IgD-negative memory B cell (primary cell): ENCODE results near the gene CCL27. TPM values are rescaled to one million over a fixed set of nuclear protein-coding genes. Genes with fewer than 3 reads are reported as not detected.

Source experiments
- H3K27ac Mint-ChIP-seq, 3 donors: one replicate each; pipeline ENCODE4 v1.8.0; 2020 to 2022; ENCODE audit warnings: mild to moderate bottlenecking in 3 of 3, mixed read lengths in 3 of 3, moderate library complexity in 1 of 3
- H3K27me3 Mint-ChIP-seq: one replicate; pipeline ENCODE4 v1.8.0; 2021; ENCODE audit warnings: mixed read lengths
- H3K36me3 Mint-ChIP-seq: one replicate; pipeline ENCODE4 v1.8.0; 2020; ENCODE audit warnings: mild to moderate bottlenecking, mixed read lengths
- H3K4me1 Mint-ChIP-seq, 3 donors: one replicate each; pipeline ENCODE4 v1.8.0; 2020 to 2022; ENCODE audit warnings: mixed read lengths in 3 of 3, mild to moderate bottlenecking in 1 of 3
- H3K4me3 Mint-ChIP-seq, 4 donors: one replicate each; pipeline ENCODE4 v1.8.0; 2020 to 2022; ENCODE audit warnings: mild to moderate bottlenecking in 4 of 4, mixed read lengths in 4 of 4, moderate library complexity in 3 of 4
- H3K9me3 Mint-ChIP-seq, 3 donors: one replicate each; pipeline ENCODE4 v1.8.0; 2020 to 2021; ENCODE audit warnings: mixed read lengths in 3 of 3, mild to moderate bottlenecking in 1 of 3
- polyA plus RNA-seq: library from polyadenylated mRNA; unstranded; fragments of 300-500 nt; fragmentation: Illumina TruSeq; gene quantifications from one replicate; pipeline ENCODE4 v1.2.3, GENCODE V29; 2021

CCL27 gene, protein sequence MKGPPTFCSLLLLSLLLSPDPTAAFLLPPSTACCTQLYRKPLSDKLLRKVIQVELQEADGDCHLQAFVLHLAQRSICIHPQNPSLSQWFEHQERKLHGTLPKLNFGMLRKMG
- not detected for polyA plus RNA-seq

DNA sequence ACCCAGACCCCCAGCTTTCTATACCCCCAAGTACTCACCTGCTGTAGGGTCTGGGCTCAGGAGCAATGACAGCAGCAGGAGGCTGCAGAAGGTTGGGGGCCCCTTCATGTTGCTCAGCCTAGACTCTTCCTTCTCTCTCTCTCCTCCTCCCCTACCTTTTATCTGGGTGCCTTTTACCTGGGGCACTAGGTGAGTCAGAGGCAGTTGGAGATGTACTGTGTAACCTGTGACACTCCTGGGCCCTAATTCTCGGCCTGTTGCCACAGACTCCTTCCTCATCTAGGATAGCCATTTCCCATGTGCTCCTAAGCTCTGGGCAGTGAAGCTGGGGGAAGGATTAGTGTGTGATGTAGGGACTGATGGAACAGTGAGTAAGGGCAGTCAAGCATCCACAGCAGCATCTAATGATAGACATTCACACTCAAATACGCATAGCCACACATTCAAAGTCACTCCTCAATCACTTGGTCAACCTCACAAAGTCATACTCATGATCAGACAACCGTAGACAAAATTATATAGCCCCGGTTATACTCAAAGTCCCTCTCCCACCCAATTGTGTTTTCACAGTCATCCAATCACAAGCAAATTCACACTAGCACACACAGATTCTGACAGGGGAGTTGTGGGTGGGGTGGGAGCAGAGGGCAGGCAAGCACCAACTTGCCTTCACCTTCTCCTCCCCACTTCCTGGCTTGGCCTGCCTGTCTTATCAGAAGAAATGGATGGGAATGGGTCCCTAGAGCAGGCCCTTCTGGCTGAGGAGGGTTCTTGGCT is at the start of gene CCL27:
Gene CCL27 (minus strand): TSS at position 132 of the 777 bp plus-strand sequence. CDS start 24 bp downstream, at position 108.
- Mint-ChIP-seq H3K27me3 (no peaks in the 10 kb centered on the region), H3K27ac (no peak within 1 kb of the TSS), H3K4me3 (peak within 1 kb of the TSS in 2 of 4 donors; percentile 12 to 72), H3K9me3 (no peaks in the 10 kb centered on the region), H3K4me1 (peaks cover 10 to 18% (median 16%) of the 10 kb centered on the region in 3 donors), H3K36me3 (peaks cover 1% of the 10 kb centered on the region)

GRCh38 chr9:34712140-34712539 is 49.7 kb upstream of the CCL27 start:
- Mint-ChIP-seq H3K4me3 (no peak overlapping the region), H3K27ac (no peak overlapping the region), H3K9me3 (peaks cover 0 to 5% (median 0%) of the 10 kb centered on the region in 3 donors)

DNA sequence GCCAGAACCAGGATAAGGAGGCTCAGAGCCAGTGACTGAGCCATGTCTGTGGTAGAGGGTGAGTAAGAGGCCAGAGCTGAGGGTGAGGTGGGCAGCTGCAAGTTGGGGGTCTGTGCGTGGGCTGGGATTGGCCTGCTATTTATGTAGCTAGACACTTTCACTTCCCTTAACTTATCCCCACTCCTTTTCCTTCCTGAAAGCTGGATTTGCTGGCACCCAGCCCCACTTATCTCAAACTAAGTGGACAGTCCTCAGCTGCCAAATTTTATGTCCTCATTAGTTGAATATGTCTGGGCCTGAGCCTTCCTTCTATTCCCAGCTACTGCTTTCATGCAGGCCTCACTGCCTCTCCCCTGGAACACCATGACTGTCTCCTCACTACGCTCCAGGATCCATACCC is 47.6 kb upstream of the CCL27 start, which contains the start of gene CCL21:
Gene CCL21 (minus strand): TSS at position 114 of the 400 bp plus-strand sequence. CDS start 70 bp downstream, at position 44.
- peaks cover 5% of the 10 kb centered on the region for H3K27me3 Mint-ChIP-seq
- no peaks in the 10 kb centered on the region for H3K4me1 Mint-ChIP-seq

More at GRCh38 chr9:34712140-34712539, 49.7 kb upstream of the CCL27 start:
- Mint-ChIP-seq H3K4me1 (no peaks in the 10 kb centered on the region), H3K27me3 (peaks cover 6% of the 10 kb centered on the region), H3K36me3 (peaks cover 5% of the 10 kb centered on the region)

GRCh38 chr9:34709196-34709978 is 46.9 kb upstream of the CCL27 start:
- Mint-ChIP-seq H3K27me3 (peaks cover 5% of the 10 kb centered on the region), H3K27ac (no peak overlapping the region), H3K4me3 (no peak overlapping the region), H3K4me1 (no peaks in the 10 kb centered on the region), H3K36me3 (peaks cover 5% of the 10 kb centered on the region), H3K9me3 (peaks cover 0 to 5% (median 0%) of the 10 kb centered on the region in 3 donors)

More for the DNA sequence above, 47.6 kb upstream of the CCL27 start, which contains the start of gene CCL21:
- H3K27ac Mint-ChIP-seq, result no peak within 1 kb of the TSS
- H3K4me3 Mint-ChIP-seq, result no peak within 1 kb of the TSS
- peaks cover 5% of the 10 kb centered on the region for H3K36me3 Mint-ChIP-seq
- H3K9me3 Mint-ChIP-seq, result peaks cover 0 to 5% (median 0%) of the 10 kb centered on the region in 3 donors

DNA sequence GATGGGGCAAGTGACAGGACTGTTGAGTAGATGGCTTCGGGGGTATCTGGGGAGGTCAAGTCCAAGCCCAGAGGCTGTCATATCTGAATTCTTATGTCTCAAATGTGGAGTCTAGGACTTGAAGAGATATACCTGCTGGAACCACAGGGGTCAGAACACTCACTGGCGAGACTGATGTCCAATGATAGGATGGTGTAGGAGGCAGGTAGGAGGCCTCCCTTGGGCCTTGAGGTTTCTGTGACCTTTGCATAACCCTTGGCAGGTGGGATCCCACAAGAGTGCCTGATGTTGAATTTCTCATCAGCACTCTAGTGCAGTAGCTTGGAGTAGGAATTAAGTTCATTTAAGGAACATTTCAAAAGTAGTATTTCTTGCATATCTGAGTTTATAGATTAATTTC is 44.7 kb upstream of the CCL27 start:
- peak overlapping the region in 1 of 3 donors; percentile 17 for H3K27ac Mint-ChIP-seq
- peaks cover 0 to 3% (median under 1%) of the 10 kb centered on the region in 3 donors for H3K4me1 Mint-ChIP-seq
- H3K27me3 Mint-ChIP-seq, result no peaks in the 10 kb centered on the region
- H3K9me3 Mint-ChIP-seq, result peaks cover 0 to 5% (median 0%) of the 10 kb centered on the region in 3 donors
- H3K4me3 Mint-ChIP-seq, result no peak overlapping the region
- H3K36me3 Mint-ChIP-seq, result peaks cover 1% of the 10 kb centered on the region

- Mint-ChIP-seq H3K4me3 (peak overlapping the region; percentile 50 to 80 (median 67)), H3K27me3 (peaks cover 5% of the 10 kb centered on the region), H3K9me3 (no peaks in the 10 kb centered on the region), H3K27ac (peak overlapping the region in 1 of 3 donors; percentile 81), H3K4me1 (peaks cover 0 to 12% (median 10%) of the 10 kb centered on the region in 3 donors), H3K36me3 (no peaks in the 10 kb centered on the region)
Observed at GRCh38 chr9:34701769-34702736, 39.6 kb upstream of the CCL27 start.

GRCh38 chr9:34701023-34701768 is 38.7 kb upstream of the CCL27 start:
- Mint-ChIP-seq H3K36me3 (no peaks in the 10 kb centered on the region), H3K9me3 (no peaks in the 10 kb centered on the region), H3K4me3 (peak overlapping the region; percentile 43 to 77 (median 66)), H3K27me3 (peaks cover 6% of the 10 kb centered on the region), H3K27ac (no peak overlapping the region), H3K4me1 (peaks cover 0 to 12% (median 10%) of the 10 kb centered on the region in 3 donors)

DNA sequence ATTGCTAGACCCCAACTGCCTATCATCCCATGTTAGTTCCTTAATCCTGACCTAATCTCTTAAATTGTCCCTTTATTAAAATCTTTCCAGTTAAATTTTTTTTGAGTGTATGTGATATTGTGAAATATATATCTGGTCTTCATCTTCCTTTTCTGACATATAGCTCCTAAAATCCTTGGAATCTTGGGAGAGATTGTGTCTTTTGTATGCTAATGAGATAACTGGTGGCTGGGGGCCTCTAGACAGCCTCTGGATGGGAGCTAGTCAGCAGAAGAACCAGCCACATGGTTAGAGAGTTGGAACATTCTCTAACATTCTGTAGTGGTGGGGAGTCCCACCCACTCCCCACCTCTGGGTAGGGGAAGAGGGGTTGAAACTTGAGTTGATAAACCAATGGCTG is 32.4 kb upstream of the CCL27 start:
- no peak overlapping the region for H3K4me3 Mint-ChIP-seq
- peaks cover 6% of the 10 kb centered on the region for H3K27me3 Mint-ChIP-seq
- no peaks in the 10 kb centered on the region for H3K4me1 Mint-ChIP-seq
- no peaks in the 10 kb centered on the region for H3K36me3 Mint-ChIP-seq
- H3K9me3 Mint-ChIP-seq, result no peaks in the 10 kb centered on the region
- no peak overlapping the region for H3K27ac Mint-ChIP-seq

GRCh38 chr9:34693560-34693959 is 31.1 kb upstream of the CCL27 start:
- H3K9me3 Mint-ChIP-seq, result no peaks in the 10 kb centered on the region
- H3K27me3 Mint-ChIP-seq, result peaks cover 9% of the 10 kb centered on the region
- H3K4me1 Mint-ChIP-seq, result no peaks in the 10 kb centered on the region
- no peak overlapping the region for H3K27ac Mint-ChIP-seq
- H3K36me3 Mint-ChIP-seq, result no peaks in the 10 kb centered on the region
- H3K4me3 Mint-ChIP-seq, result no peak overlapping the region

DNA sequence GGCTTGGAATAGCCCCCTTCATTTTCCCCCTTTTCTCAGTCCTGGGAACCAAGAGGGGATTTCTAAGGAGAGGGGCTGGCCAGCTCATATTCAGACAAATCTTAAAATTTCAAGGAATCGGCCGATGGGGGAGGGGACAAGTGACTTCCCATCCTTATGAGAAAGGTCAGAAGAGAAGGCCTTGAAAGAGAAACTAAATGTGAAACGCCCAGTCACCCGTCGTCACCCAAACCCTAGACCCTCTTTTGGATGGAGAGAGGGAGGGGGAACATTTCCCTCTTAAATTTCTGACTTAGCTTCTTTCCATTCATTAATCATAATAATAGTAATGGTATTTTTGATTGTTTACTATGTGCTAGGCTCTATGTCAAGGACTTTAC is 29.5 kb upstream of the CCL27 start:
- H3K9me3 Mint-ChIP-seq, result no peaks in the 10 kb centered on the region
- H3K36me3 Mint-ChIP-seq, result no peaks in the 10 kb centered on the region
- H3K27ac Mint-ChIP-seq, result no peak overlapping the region
- H3K27me3 Mint-ChIP-seq, result peaks cover 11% of the 10 kb centered on the region
- no peak overlapping the region for H3K4me3 Mint-ChIP-seq
- H3K4me1 Mint-ChIP-seq, result peaks cover 0 to 3% (median 0%) of the 10 kb centered on the region in 3 donors

DNA sequence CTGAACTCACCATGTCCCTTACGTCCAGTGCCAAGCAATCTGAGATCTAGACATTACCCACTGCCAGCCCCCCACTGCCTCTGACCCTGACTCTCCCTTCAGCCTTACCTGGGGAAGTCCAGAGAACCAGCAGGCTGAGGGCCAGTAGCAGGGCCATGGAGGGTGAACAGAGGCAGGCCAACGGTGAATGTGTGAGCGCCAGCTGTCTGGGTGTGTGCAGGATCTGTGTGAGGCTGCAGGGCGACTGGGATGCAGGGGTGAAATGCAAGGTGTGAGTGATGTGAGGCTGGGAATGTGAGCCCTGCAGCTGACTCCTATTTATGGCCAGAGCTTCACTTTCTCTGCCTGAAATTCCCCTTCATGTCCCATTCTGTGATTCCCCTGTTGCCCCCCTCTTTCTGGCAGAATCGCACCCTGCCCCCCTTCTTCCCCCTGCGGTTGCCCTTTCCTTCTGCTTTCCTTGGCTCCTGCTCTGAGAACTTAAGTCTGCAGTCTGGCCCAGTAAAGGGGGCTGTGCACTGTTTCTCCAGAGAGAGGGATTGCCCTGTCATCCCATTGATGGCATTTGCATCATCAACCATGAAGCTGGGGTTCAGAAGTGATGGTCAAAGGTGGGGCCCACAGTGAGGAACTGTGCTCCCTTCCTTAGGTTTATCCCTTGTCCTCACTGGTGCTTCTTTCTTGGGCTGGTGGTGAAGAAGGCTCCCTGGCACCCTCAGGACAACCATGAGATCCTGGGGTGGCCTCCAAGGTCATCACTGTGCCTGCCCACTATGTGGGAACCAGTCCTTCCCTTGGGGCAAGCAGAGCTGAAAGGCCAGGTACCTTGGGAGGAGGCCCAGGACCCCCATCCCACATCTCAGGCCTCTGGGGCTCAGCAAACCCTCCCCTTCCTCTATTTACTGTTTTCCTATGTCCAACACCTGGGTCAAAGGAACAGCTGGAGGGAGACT is 28.8 kb upstream of the CCL27 start, which contains the start of gene CCL19:
Gene CCL19 (minus strand): TSS at position 294 of the 953 bp plus-strand sequence. CDS start 137 bp downstream, at position 157.
- Mint-ChIP-seq H3K36me3 (no peaks in the 10 kb centered on the region), H3K4me3 (no peak within 1 kb of the TSS), H3K9me3 (no peaks in the 10 kb centered on the region), H3K27ac (no peak within 1 kb of the TSS), H3K27me3 (peaks cover 9% of the 10 kb centered on the region), H3K4me1 (peaks cover 3 to 6% (median 4%) of the 10 kb centered on the region in 3 donors)

DNA sequence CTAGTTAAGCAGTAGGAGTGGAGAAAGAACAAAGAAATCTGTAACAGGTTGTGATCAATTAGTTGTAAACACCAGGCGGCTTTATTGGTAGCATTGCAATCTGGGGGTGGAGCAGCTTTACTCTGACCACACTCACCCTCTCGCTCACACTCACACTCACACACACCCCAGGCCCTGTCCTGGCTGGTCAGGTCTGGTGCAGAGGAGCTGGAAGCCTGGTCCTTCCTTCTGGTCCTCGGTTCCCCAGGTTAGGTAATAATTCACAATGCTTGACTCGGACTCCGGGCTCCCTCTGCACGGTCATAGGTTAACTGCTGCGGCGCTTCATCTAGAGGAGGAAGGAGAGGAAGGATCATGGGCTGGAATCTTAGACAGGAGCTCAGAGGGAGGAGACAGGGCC is 27.1 kb upstream of the CCL27 start:
- H3K27ac Mint-ChIP-seq, result no peak overlapping the region
- no peak overlapping the region for H3K4me3 Mint-ChIP-seq
- peaks cover 6% of the 10 kb centered on the region for H3K27me3 Mint-ChIP-seq
- peaks cover 3 to 6% (median 4%) of the 10 kb centered on the region in 3 donors for H3K4me1 Mint-ChIP-seq
- H3K9me3 Mint-ChIP-seq, result no peaks in the 10 kb centered on the region
- no peaks in the 10 kb centered on the region for H3K36me3 Mint-ChIP-seq

DNA sequence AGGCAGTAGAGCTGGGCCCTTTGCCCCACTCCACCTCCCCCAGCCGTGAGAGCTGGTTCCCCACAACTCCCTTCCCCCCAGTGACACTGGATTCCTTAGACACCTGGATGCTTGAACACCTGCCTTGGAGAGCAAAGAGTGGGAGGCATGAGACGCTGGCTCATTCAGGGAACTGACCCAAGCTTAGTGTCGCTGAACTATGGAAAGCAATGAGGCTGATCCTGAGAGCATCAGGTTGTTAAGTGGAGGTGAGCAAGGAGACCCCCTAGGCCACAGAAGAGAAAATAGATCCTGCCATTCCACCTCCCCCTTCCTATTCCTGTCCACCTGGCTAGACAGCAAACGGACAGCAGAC is 26.6 kb upstream of the CCL27 start:
- peaks cover 6% of the 10 kb centered on the region for H3K27me3 Mint-ChIP-seq
- H3K9me3 Mint-ChIP-seq, result no peaks in the 10 kb centered on the region
- peaks cover 3 to 6% (median 4%) of the 10 kb centered on the region in 3 donors for H3K4me1 Mint-ChIP-seq
- H3K27ac Mint-ChIP-seq, result no peak overlapping the region
- H3K36me3 Mint-ChIP-seq, result no peaks in the 10 kb centered on the region
- no peak overlapping the region for H3K4me3 Mint-ChIP-seq
